ENCODE results near the gene PCDH15.

DNA sequence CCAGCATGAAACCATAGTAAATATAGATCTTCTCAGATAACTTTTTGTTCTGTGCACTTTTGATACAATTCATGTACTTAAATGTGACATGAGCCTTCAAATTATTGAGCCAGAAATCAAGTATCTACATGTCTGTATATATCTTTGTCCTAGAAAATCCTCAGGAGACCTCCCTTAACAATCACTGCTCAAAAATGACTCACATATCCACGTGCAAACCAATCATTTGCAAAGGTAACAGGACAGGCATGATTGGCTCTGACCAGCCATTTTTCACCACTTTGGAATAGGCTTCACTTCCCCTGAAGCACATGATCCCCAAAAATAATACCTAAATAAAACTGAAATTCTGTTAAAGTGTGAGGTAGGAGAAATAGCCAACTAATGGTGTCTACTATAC, 902.5 kb downstream of the PCDH15 start:
- no peak for TF ChIP-seq POLR2A (IDR thresholded peaks at IDR 0.05)
- TF ChIP-seq, protein P1, sequence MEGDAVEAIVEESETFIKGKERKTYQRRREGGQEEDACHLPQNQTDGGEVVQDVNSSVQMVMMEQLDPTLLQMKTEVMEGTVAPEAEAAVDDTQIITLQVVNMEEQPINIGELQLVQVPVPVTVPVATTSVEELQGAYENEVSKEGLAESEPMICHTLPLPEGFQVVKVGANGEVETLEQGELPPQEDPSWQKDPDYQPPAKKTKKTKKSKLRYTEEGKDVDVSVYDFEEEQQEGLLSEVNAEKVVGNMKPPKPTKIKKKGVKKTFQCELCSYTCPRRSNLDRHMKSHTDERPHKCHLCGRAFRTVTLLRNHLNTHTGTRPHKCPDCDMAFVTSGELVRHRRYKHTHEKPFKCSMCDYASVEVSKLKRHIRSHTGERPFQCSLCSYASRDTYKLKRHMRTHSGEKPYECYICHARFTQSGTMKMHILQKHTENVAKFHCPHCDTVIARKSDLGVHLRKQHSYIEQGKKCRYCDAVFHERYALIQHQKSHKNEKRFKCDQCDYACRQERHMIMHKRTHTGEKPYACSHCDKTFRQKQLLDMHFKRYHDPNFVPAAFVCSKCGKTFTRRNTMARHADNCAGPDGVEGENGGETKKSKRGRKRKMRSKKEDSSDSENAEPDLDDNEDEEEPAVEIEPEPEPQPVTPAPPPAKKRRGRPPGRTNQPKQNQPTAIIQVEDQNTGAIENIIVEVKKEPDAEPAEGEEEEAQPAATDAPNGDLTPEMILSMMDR (IDR thresholded peaks at IDR 0.05): no peak
